ENCODE measurements around the gene ACTR1B. TPM values are rescaled to one million over a fixed set of nuclear protein-coding genes. Genes with fewer than 3 reads are reported as not detected.

Gene ACTR1B
- polyA plus RNA-seq, 1 of the 3 experiments (the other 2 are of a cell fraction): 51.5 TPM

- no peak for TF ChIP-seq CTCF (IDR thresholded peaks at IDR 0.05)
- no peak for TF ChIP-seq FOXM1 (IDR thresholded peaks at IDR 0.05; ENCODE audit: low read depth)
- TF ChIP-seq FOSL2 (IDR thresholded peaks at IDR 0.05; ENCODE audit: borderline replicate concordance, low read depth): no peak
- TF ChIP-seq MAX (IDR thresholded peaks at IDR 0.05; ENCODE audit: low read depth): no peak
- no peak for TF ChIP-seq RAD21 (IDR thresholded peaks at IDR 0.05; ENCODE audit: low read length)
- TF ChIP-seq GATA2 (CRISPR knock-in tag; IDR thresholded peaks at IDR 0.05): no peak
- no peak for TF ChIP-seq SIN3A (IDR thresholded peaks at IDR 0.05; ENCODE audit: borderline replicate concordance, low read depth, low read length)
- no peak for TF ChIP-seq REST (IDR thresholded peaks at IDR 0.05; ENCODE audit: low read depth, low read length)
- TF ChIP-seq YY1 (IDR thresholded peaks at IDR 0.05; ENCODE audit: low read depth): no peak
- no peak for TF ChIP-seq JUND (IDR thresholded peaks at IDR 0.05)
- no peak for TF ChIP-seq TCF12 (IDR thresholded peaks at IDR 0.05)
- TF ChIP-seq TAF1 (IDR thresholded peaks at IDR 0.05; ENCODE audit: borderline replicate concordance, low read depth, low read length): no peak
Measured at GRCh38 chr2:97654309-97654708, 9.5 kb downstream of the ACTR1B start (continued).

- TF ChIP-seq MEF2A (IDR thresholded peaks at IDR 0.05; ENCODE audit: borderline replicate concordance, low read depth) (no peak), RXRA (IDR thresholded peaks at IDR 0.05; ENCODE audit: borderline replicate concordance, low read depth) (no peak), JUND (IDR thresholded peaks at IDR 0.05) (no peak), RFX5 (IDR thresholded peaks at IDR 0.05; ENCODE audit: low read length) (no peak), FOXJ3 (CRISPR knock-in tag; IDR thresholded peaks at IDR 0.05) (no peak), POLR2AphosphoS5 (IDR thresholded peaks at IDR 0.05; ENCODE audit: low read depth, low read length) (no peak), SMC3 (IDR thresholded peaks at IDR 0.05; ENCODE audit: low read depth, low read length) (no peak), SIN3A (IDR thresholded peaks at IDR 0.05; ENCODE audit: borderline replicate concordance, low read depth, low read length) (no peak), RCOR1 (IDR thresholded peaks at IDR 0.05; ENCODE audit: low read length) (no peak), USF2 (IDR thresholded peaks at IDR 0.05; ENCODE audit: borderline replicate concordance, low read depth, low read length) (no peak), ELF1 (IDR thresholded peaks at IDR 0.05) (no peak)
- CTCF ChIA-PET: no interaction called here
- H3K9ac ChIP-seq: no peak overlapping the region
Measured at GRCh38 chr2:97653874-97654273, 10.0 kb downstream of the ACTR1B start.

More at GRCh38 chr2:97653874-97654273, 10.0 kb downstream of the ACTR1B start:
- H3K9me3 ChIP-seq: no peaks in the 10 kb centered on the region
- no peak overlapping the region for H3K27ac ChIP-seq (ENCODE audit: low read depth in 2 of 2, low read length in 1 of 2)
- H3K36me3 ChIP-seq (replicated peaks in 1 of 2; ENCODE audit: control insufficient read depth in 1 of 2, insufficient read depth in 2 of 2, low read length in 1 of 2): peaks cover 33 to 39% of the 10 kb centered on the region in 2 experiments
- POLR2A ChIA-PET: interaction anchor here (1.5 kb wide), 1 partner anchor 8 kb away, joined by 3 read pairs; the partner anchor contains the start of gene COX5B
- no peak for DNase-seq
- H4K20me1 ChIP-seq (ENCODE audit: insufficient read depth): no peaks in the 10 kb centered on the region
- peaks cover 5% of the 10 kb centered on the region for H3F3A ChIP-seq (replicated peaks; ENCODE audit: insufficient read depth)
- H3K4me1 ChIP-seq (ENCODE audit: control insufficient read depth in 1 of 2, insufficient read depth in 2 of 2, low read depth in 1 of 2, low read length in 1 of 2): no peaks in the 10 kb centered on the region
- H2AFZ ChIP-seq (ENCODE audit: low read depth): no peak overlapping the region
- no peaks in the 10 kb centered on the region for H3K27me3 ChIP-seq (ENCODE audit: insufficient read depth)
- H3K4me3 ChIP-seq (ENCODE audit: low read depth in 2 of 2, low read length in 1 of 2): no peak overlapping the region
- no peaks in the 10 kb centered on the region for H3K79me2 ChIP-seq (ENCODE audit: insufficient read depth)
- 100% methylated on average over 1 of the region's 1 CpG for WGBS (ENCODE audit: low lambda C conversion rate)
- H3K9me2 ChIP-seq: no peaks in the 10 kb centered on the region
- no peak overlapping the region for H3K4me2 ChIP-seq
